ENCODE data around the gene SMC1A.

GRCh38 chrX:53447441-53447840 lies 25.0 kb upstream of the SMC1A start:
- TF ChIP-seq CTCF (conservative IDR thresholded peaks at IDR 0.05; ENCODE audit: low read length) (no peak), EZH2phosphoT487 (IDR thresholded peaks at IDR 0.05; ENCODE audit: borderline replicate concordance) (no peak)

All from Loucy (cell line).